Measurements from ENCODE around the gene NRIP1. TPM values are rescaled to one million over a fixed set of nuclear protein-coding genes. Genes with fewer than 3 reads are reported as not detected.

The NRIP1 gene
- total RNA-seq, 1 donor from 2014 or later, result 30.9 TPM

DNA sequence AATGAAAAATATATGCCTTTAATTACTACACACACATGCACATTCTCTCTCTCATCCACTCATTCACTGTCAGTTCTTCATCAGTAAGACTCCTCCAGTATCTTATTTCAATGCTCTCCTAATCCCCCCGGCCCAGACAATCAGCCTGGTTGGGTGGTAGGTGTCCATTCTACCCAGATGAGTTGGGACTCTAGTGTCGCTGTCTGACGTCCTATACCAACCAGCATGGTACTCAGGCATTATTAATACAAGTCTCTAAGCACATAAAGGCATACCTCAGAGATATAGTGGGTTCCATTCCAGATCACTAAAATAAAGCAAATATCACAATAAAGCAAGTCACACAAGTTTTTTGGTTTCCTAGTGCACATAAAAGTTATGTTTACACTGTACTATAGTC, 19.8 kb downstream of the NRIP1 start:
- Histone ChIP-seq H3K9me3 (no peaks in the 10 kb centered on the region), H3K4me3 (no peak overlapping the region), H3K4me1 (peaks cover 30% of the 10 kb centered on the region), H3K27ac (no peak overlapping the region), H3K27me3 (no peaks in the 10 kb centered on the region), H3K36me3 (no peaks in the 10 kb centered on the region)
- DNase-seq (ENCODE audit: extremely low spot score in 2 of 2), result no peak
- intact Hi-C loops (cut with DNase I), result no loop called here
- TF ChIP-seq, protein P1, sequence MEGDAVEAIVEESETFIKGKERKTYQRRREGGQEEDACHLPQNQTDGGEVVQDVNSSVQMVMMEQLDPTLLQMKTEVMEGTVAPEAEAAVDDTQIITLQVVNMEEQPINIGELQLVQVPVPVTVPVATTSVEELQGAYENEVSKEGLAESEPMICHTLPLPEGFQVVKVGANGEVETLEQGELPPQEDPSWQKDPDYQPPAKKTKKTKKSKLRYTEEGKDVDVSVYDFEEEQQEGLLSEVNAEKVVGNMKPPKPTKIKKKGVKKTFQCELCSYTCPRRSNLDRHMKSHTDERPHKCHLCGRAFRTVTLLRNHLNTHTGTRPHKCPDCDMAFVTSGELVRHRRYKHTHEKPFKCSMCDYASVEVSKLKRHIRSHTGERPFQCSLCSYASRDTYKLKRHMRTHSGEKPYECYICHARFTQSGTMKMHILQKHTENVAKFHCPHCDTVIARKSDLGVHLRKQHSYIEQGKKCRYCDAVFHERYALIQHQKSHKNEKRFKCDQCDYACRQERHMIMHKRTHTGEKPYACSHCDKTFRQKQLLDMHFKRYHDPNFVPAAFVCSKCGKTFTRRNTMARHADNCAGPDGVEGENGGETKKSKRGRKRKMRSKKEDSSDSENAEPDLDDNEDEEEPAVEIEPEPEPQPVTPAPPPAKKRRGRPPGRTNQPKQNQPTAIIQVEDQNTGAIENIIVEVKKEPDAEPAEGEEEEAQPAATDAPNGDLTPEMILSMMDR (IDR thresholded peaks at IDR 0.05), result no peak
- TF ChIP-seq POLR2A (IDR thresholded peaks at IDR 0.05), result no peak
- no peak for TF ChIP-seq POLR2AphosphoS5 (IDR thresholded peaks at IDR 0.05; ENCODE audit: insufficient read depth in 1 of 2, low read depth in 1 of 2)

DNA sequence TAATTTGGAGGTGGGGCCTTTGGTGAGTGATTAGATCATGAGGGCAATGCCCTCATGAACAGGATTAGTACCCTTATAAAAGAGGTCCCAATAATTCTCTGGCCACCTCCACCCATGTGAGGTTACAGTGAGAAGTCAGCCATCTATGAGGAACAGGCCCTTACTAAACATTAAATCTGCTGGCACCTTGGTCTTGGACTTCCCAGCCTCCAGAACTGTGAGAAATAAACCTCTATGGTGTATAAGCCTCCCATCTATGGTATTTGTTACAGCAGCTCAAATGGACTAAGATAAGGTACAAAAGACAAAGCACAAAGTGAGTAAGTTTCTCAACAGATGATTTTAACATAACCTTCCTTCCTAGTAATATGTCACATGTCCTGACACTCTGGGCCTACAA, 22.3 kb downstream of the NRIP1 start:
- DNase-seq (ENCODE audit: extremely low spot score in 2 of 2), result no peak
- H3K27ac ChIP-seq, result no peak overlapping the region
- H3K4me3 ChIP-seq, result no peak overlapping the region
- intact Hi-C loops (cut with DNase I), result no loop called here
- TF ChIP-seq, protein P1 (IDR thresholded peaks at IDR 0.05), result no peak
- TF ChIP-seq POLR2A (IDR thresholded peaks at IDR 0.05), result no peak
- no peaks in the 10 kb centered on the region for H3K9me3 ChIP-seq
- no peaks in the 10 kb centered on the region for H3K36me3 ChIP-seq
- H3K4me1 ChIP-seq, result peaks cover 6% of the 10 kb centered on the region
- no peaks in the 10 kb centered on the region for H3K27me3 ChIP-seq

DNA sequence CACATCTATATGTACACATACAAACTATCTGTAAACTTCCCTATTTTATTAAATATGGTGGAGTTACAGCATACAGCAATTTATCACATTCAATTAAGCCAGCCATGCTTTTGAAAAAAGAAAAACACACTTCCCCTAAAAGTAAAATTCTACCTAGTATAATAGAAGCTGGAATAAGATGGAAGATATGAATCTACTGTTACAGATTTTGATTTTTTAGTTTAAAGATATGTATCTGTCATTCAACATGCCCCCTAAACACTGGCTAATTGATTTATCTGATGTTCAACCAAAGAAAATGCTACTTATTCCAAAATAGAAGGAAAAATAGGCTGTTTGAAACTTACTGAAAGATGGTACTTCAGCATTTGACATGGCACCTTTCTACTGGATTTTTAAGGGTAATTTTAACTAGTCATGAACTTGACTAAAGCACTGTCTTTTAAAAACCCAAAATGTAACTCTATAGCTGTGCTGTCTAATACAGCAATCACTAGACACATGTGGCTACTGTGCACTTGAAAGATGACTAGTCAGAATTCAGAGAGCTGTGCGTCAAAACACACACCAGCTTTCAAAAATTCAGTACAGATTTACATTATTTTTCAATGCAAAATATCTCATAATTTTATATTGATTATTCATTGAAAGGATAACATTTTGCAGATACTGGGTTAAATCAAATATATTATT, 25.0 kb downstream of the NRIP1 start:
- Histone ChIP-seq H3K27me3 (no peaks in the 10 kb centered on the region), H3K9me3 (no peaks in the 10 kb centered on the region), H3K4me3 (no peak overlapping the region), H3K4me1 (peaks cover 10% of the 10 kb centered on the region), H3K27ac (no peak overlapping the region), H3K36me3 (no peaks in the 10 kb centered on the region)
- no peak for DNase-seq (ENCODE audit: extremely low spot score in 2 of 2)
- intact Hi-C loops (cut with DNase I), result no loop called here
- TF ChIP-seq POLR2AphosphoS5 (IDR thresholded peaks at IDR 0.05; ENCODE audit: insufficient read depth in 1 of 2, low read depth in 1 of 2) (no peak), POLR2A (IDR thresholded peaks at IDR 0.05) (no peak)
- TF ChIP-seq, protein P1 (IDR thresholded peaks at IDR 0.05), result no peak

DNA sequence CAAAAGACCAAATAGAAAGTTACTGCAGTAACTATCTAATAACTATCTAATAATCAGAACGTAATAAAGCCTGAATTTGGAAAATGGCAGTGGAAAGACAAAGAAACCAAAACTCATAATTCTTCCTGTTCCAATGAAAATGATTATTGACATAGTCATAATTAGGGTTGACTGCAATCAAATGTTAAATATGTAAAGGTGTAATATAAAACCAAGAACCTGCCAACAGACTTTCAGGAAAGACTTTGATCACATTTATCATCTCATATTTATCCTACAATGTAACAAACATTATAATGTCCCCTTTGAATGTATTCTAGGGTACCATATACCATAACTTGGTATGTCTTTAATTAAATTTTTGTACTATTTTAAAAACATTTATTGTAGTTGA, 26.9 kb downstream of the NRIP1 start:
- Histone ChIP-seq H3K4me3 (no peak overlapping the region), H3K36me3 (no peaks in the 10 kb centered on the region), H3K4me1 (peaks cover 19% of the 10 kb centered on the region), H3K27me3 (no peaks in the 10 kb centered on the region), H3K27ac (no peak overlapping the region), H3K9me3 (no peaks in the 10 kb centered on the region)
- no peak for TF ChIP-seq POLR2A (IDR thresholded peaks at IDR 0.05)
- no peak for TF ChIP-seq POLR2AphosphoS5 (IDR thresholded peaks at IDR 0.05; ENCODE audit: insufficient read depth in 1 of 2, low read depth in 1 of 2)
- TF ChIP-seq, protein P1 (IDR thresholded peaks at IDR 0.05), result no peak
- intact Hi-C loops (cut with DNase I), result no loop called here
- no peak for DNase-seq (ENCODE audit: extremely low spot score in 2 of 2)

DNA sequence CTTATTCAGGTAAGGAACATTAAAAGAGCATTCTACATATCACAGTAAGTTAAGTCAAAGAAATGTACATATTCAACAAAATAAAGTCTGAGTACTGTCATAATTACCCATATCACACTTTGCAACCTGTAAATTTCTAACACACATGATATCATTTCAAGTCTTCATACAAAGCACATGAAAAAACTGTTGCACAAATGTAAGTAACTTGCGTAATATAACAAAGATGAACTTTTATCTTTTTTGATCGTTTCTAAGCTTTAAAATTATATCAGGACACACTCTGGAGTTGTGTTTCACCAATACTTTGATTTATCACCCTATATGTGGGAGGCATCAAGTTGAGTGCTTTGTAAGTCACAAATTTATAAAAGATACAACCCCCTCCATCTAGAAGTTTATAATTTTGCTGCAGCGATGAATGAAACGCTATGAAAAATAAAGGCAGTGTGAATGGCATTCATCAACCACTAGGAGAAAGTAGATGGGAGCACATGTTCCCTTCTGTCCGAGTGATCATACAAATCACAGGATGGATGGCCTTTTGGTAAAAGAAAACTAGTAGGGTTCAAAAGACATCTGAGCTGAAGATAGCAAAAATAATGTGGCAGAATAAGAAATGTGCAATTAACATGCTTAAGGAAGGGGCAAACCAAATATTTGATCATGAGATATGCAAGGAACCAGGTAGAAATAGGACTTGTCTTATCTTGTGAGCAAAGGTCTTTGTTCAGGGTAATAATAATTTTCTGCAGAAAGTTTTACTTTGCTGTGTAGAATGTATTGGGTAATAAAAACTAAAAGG, 27.5 kb downstream of the NRIP1 start:
- TF ChIP-seq POLR2A (IDR thresholded peaks at IDR 0.05) (no peak), POLR2AphosphoS5 (IDR thresholded peaks at IDR 0.05; ENCODE audit: insufficient read depth in 1 of 2, low read depth in 1 of 2) (no peak)
- TF ChIP-seq, protein P1 (IDR thresholded peaks at IDR 0.05), result no peak
- no peaks in the 10 kb centered on the region for H3K27me3 ChIP-seq
- no peaks in the 10 kb centered on the region for H3K9me3 ChIP-seq
- intact Hi-C loops (cut with DNase I), result no loop called here
- peaks cover 25% of the 10 kb centered on the region for H3K4me1 ChIP-seq
- no peaks in the 10 kb centered on the region for H3K36me3 ChIP-seq
- DNase-seq (ENCODE audit: extremely low spot score in 2 of 2), result no peak
- no peak overlapping the region for H3K27ac ChIP-seq
- H3K4me3 ChIP-seq, result no peak overlapping the region

All from vagina (tissue), 2 donors.